Fibroblast of lung (primary cell): ENCODE measurements around the gene TMEM270.

Experiments used
- CTCF ChIP-seq, 2 donors: IDR thresholded peaks in 1 of 2; conservative IDR thresholded peaks in 1 of 2; 1 replicate in 1 of 2; 2 replicates in 1 of 2; pipeline ENCODE4 v1.5.1; 2011 to 2012; ENCODE audit warnings: low read length in 2 of 2, control low read depth in 1 of 2, inconsistent platforms in 1 of 2, low read depth in 1 of 2, mild to moderate bottlenecking in 1 of 2
- EZH2 ChIP-seq: IDR thresholded peaks from 2 replicates; pipeline ENCODE4 v1.5.1; 2012; ENCODE audit warnings: low read length, control low read depth, mild to moderate bottlenecking; ENCODE audit errors: missing control alignments

GRCh38 chr7:73830681-73831583 is 30.0 kb upstream of the TMEM270 start, which contains the start of gene CLDN4:
- no peak for TF ChIP-seq CTCF (conservative IDR thresholded peaks at IDR 0.05 in 1 of 2, IDR thresholded peaks at IDR 0.05 in 1 of 2; ENCODE audit: low read depth in 1 of 2, low read length in 2 of 2)
- TF ChIP-seq EZH2 = no peak
